Right cardiac atrium (tissue), 5 donors: ENCODE measurements around the gene IER5L. TPM values are rescaled to one million over a fixed set of nuclear protein-coding genes. Genes with fewer than 3 reads are reported as not detected.
"Not testable (repeated sequence)": the region's sequence is repeated elsewhere in the genome, so short reads cannot be mapped to it uniquely, and the experiment has no call there.

Source experiments
- ATAC-seq, 2 donors: fragments of 200-7000 bp; cut with Tn5 transposase; one replicate each; pipeline versions ENCODE4 v1.8.0 to v1.9.1; 2020; ENCODE audit warnings: moderate library complexity in 2 of 2, mild to moderate bottlenecking in 1 of 2
- DNase-seq, 3 donors: peaks; one replicate each; pipeline ENCODE4 v3.0.0-alpha.2; 2020
- H3K27ac ChIP-seq: one replicate; pipeline ENCODE4 v1.5.1; 2013; ENCODE audit warnings: mild to moderate bottlenecking, low read length, control low read depth, moderate library complexity
- H3K27me3 ChIP-seq: one replicate; pipeline ENCODE4 v1.6.1; 2013; ENCODE audit not compliant: control insufficient read depth, insufficient read depth
- H3K4me1 ChIP-seq: one replicate; pipeline ENCODE4 v1.6.1; 2013; ENCODE audit warnings: low read length; ENCODE audit not compliant: control insufficient read depth, insufficient read depth
- H3K4me3 ChIP-seq: one replicate; pipeline ENCODE4 v1.5.1; 2013; ENCODE audit warnings: low read length, control low read depth
- H3K9me3 ChIP-seq: one replicate; pipeline ENCODE4 v1.6.1; 2013; ENCODE audit warnings: low read length; ENCODE audit not compliant: control insufficient read depth
- whole genome bisulfite sequencing: extraction: QIAGEN DNeasy Blood & Tissue Kit; methylation state at CpG from one replicate; pipeline ENCODE4 v1.1.7; 2013; 5-methylcytosine and 5-hydroxymethylcytosine counted together
- intact Hi-C, 4 donors: fragments of 100-400 bp; cut with DNase I; formaldehyde crosslinking; loops; one replicate each; pipeline versions ENCODE4 v1.11.0 to v1.14.0; 2022 to 2023
- polyA plus RNA-seq: library from polyadenylated mRNA; stranded (reverse); fragments of 200-250 nt; gene quantifications from one replicate; pipeline ENCODE4 v1.2.3, GENCODE V29; 2013
- total RNA-seq, 4 donors: library from RNA; stranded (reverse); fragmentation: NEBNext Ultra II Directional; extraction: Animal tissue kit (Norgen Biotek cat#: 25700); gene quantifications; one replicate each; pipeline ENCODE4 v1.2.1, GENCODE V29; 2021
- donor health status: healthy with polysubstance abuse.
- donor health status: DM: no; HTN: yes; CAD: no.
- donor health status: DM: no; HTN: no; CAD: no.
- donor health status: DM: no; HTN: yes; CAD: no; lungs with severe emphysema.
- donor health status: DM: yes; HTN: yes; CAD: no.

The IER5L gene
- total and polyA plus RNA-seq, 5 donors, result 6.7 to 10.4 (median 8.7) TPM

DNA sequence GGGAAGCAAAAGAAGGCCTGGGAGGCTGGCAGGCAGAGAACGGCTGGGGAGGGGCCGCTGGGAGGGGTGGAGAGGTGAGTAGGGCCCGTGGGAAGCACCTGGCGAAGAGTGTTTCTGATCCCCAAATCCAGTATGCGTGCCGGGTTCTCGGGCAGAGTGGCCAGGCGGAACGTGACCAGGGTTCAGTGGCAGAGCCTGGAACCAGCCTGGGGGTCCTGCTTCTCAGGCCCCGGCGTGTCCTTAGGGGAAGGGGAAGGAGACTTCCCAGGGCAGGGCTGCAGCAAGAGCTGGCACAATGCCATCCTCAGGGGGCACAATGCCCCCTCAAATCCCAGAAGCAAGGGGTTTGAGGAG is 25.5 kb upstream of the IER5L start:
- Histone ChIP-seq H3K4me1 (no peaks in the 10 kb centered on the region), H3K9me3 (no peaks in the 10 kb centered on the region), H3K27ac (no peak overlapping the region), H3K27me3 (no peaks in the 10 kb centered on the region), H3K4me3 (peak overlapping the region; percentile 62)
- ATAC-seq (no peak), DNase-seq (peak in 2 of 3 donors; percentile 64 to 65)
- 72% methylated on average over 11 of the region's 11 CpGs for WGBS
- intact Hi-C loops, result loop anchor here in 1 of 4 donors (10.0 kb wide), 1 partner anchor 51 kb away; no protein-coding TSS in a partner anchor

DNA sequence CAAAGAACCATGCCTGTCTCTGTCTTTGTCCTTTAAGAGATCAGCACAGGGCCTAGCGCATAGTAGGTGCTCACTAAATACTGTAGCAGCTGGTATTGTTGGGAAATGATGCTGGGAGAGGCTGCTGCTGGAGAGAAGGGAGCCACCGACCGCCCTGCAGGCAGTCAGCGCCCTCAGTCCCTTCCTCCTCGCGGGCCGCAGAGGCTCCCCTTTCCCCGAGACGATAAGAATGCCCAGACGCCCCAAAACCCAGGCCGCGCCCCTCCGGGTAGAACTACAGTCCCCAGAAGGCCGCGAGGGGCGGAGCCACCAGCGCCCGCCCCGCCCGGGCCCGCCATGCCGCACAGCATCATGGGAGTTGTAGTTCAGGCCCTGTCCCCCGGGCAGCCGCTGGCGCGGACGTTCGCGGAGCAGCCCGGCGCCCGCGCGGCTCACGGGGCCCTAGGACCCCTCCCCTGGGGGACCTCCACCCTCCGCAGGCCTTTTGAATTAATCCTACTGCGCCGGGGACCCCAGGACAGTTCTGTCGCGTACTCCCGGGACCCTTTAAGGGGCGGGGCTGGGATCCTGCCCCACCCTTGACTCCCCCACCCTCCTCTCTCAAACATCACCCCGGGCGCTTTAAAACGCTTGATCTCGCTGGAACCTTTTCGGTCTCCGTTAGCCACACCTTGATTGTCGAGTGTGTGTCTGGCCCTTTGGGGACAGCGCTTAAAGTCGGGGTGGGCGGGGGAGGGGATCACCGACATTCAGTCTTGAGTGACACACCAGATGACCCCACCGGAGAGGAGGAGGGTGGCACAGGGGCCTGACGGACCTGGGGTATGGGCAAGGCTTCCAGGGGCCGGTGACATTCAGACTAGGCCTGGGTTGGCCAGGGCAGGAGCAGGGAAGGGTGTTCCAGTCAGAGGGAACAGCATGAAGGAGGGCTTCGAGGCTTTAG is 24.8 kb upstream of the IER5L start:
- 6% methylated on average over 57 of the region's 57 CpGs for WGBS
- ATAC-seq, result peak; percentile 94 to 95
- Histone ChIP-seq H3K4me3 (peak overlapping the region; percentile 62), H3K4me1 (peaks cover 2% of the 10 kb centered on the region), H3K27ac (peak overlapping the region; percentile 84), H3K9me3 (no peaks in the 10 kb centered on the region), H3K27me3 (no peaks in the 10 kb centered on the region)
- intact Hi-C loops, result loop anchor here in 1 of 4 donors (10.0 kb wide), 1 partner anchor 52 kb away; no protein-coding TSS in a partner anchor
- DNase-seq, result peak; percentile 90 to 95 (median 95)

DNA sequence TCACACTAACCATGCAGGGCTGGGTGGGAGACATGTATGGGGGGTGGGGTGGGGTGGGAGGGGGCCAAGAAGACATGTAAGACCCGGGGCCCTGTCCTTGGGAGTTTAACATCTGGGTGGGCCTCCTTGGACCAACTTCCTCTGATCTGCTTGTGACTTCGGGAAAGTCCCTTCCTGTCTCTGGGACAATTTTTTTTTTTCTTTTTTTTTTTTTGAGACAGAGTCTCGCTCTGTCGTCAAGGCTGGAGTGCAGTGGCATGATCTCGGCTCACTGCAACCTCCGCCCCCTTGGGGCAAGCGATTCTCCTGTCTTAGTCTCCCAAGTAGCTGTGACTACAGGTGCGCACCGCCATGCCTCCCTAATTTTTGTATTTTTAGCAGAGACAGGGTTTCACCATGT is 23.8 kb upstream of the IER5L start:
- DNase-seq (peak in 1 of 3 donors; percentile 28), ATAC-seq (no peak)
- 63% methylated on average over 9 of the region's 9 CpGs for WGBS
- no peak overlapping the region for H3K27ac ChIP-seq
- H3K4me1 ChIP-seq, result peaks cover 2% of the 10 kb centered on the region
- H3K9me3 ChIP-seq, result no peaks in the 10 kb centered on the region
- no peaks in the 10 kb centered on the region for H3K27me3 ChIP-seq
- intact Hi-C loops, result loop anchor here in 1 of 4 donors (10.0 kb wide), 1 partner anchor 53 kb away; no protein-coding TSS in a partner anchor
- no peak overlapping the region for H3K4me3 ChIP-seq

DNA sequence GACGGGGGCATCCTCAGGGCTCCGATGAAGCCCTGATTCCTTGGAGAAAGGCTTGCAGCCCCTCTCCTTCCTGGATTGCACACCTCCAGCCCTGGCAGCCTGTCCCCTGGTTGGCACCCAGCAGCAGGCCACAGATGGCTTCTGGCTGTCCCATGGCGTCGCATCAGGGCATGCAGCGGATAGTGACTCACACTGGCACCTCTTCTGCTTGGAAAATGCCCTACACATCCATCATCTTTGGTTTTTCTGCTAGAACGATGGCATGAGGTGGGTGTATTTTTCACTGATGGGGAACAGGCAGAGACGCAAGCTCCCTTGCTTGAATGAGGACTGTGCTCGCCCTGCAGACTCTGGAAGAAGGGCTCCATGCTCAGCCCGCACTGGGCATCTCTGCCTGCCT is 23.2 kb upstream of the IER5L start:
- H3K9me3 ChIP-seq, result no peaks in the 10 kb centered on the region
- no peak overlapping the region for H3K4me3 ChIP-seq
- no peak overlapping the region for H3K27ac ChIP-seq
- H3K4me1 ChIP-seq, result peaks cover 2% of the 10 kb centered on the region
- ATAC-seq, result no peak
- intact Hi-C loops, result loop anchor here in 1 of 4 donors (10.0 kb wide), 1 partner anchor 54 kb away; no protein-coding TSS in a partner anchor
- 73% methylated on average over 9 of the region's 9 CpGs for WGBS
- H3K27me3 ChIP-seq, result no peaks in the 10 kb centered on the region
- peak in 1 of 3 donors; percentile 40 for DNase-seq

DNA sequence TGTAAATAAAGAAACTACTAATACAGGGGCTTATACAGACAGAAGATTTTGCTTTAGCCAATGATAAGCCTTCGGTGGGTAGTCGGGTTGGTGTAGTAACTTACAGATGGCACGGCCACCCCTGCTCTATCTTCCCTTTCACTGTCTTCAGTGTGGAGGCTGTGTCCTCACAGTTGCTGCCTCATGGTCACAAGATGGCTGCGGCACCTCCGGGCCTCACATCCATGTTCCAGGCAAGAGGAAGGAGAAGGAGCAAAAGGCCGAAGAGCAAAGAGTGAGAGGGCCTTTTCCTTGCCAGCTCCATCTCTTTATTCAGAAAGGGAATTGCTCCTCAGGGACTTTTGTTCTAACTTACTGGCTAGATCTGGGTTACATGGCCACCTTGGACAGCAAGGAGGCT is 22.2 kb upstream of the IER5L start:
- intact Hi-C loops, result loop anchor here in 1 of 4 donors (10.0 kb wide), 1 partner anchor 55 kb away; no protein-coding TSS in a partner anchor
- 92% methylated on average over 6 of the region's 6 CpGs for WGBS
- H3K27me3 ChIP-seq, result no peaks in the 10 kb centered on the region
- H3K27ac ChIP-seq, result no peak overlapping the region
- no peak overlapping the region for H3K4me3 ChIP-seq
- no peaks in the 10 kb centered on the region for H3K9me3 ChIP-seq
- no peak for ATAC-seq
- DNase-seq, result peak in 1 of 3 donors; percentile 21
- H3K4me1 ChIP-seq, result peaks cover 2% of the 10 kb centered on the region

DNA sequence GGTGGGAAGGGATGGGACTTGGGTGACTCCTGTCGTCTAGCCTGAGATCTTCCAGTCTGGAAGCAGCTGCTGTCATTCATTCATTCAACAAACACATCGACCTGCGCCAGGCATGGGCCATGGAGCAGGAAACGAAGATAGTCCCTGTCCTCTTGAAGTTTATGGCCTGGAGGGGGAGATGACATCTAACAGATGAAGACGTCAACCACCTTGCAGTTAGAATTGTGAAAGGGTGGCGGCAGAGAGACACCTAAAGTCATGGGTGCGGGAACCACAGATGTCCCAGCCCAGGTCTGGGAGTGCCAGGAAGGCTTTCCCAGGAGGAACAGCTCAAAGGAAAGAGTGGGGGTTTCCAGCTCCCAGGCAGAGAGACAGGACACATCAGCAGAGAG is 21.0 kb upstream of the IER5L start:
- WGBS, result 72% methylated on average over 7 of the region's 7 CpGs
- intact Hi-C loops, result loop anchor here in 1 of 4 donors (10.0 kb wide), 1 partner anchor 56 kb away; no protein-coding TSS in a partner anchor

DNA sequence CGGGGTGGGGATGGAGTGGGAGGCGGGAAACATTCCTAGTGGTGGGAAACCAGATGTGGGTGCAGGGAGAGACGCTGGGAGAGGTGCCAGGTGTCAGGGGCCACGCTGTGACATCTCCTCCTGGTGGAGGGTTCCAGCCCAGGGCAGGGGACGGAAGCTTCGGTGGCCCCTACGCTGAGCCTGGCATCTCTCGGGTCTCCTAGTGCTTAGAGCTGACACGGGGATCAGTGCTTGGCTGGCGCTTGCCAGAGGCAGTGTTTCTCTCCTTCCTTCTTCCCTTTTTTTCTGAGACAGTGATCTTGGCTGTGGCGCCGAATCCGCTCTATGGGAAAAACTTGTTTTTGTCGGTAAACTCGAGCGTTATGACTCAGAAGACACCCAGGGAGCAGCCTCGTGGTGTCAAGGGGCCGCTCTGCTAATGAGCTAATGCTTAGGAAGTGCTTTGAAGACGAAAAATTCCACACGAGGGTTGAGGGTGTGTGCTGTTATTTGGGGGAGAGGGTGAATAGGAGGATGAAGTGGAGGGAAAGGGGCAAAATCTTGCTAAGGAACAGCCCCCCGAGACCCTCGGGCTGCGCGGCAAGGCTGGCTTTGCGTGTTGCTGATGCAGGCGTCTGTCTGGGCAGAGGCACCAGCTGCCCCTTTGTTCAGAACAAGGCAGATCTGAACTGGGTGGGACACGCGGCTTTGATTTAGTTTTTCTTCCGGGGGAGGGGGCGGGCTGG is 20.4 kb upstream of the IER5L start:
- intact Hi-C loops, result loop anchor here in 1 of 4 donors (10.0 kb wide), 1 partner anchor 56 kb away; no protein-coding TSS in a partner anchor
- 33% methylated on average over 30 of the region's 30 CpGs for WGBS

More for the DNA sequence above, 21.0 kb upstream of the IER5L start:
- Histone ChIP-seq H3K27me3 (no peaks in the 10 kb centered on the region), H3K9me3 (no peaks in the 10 kb centered on the region), H3K4me1 (peaks cover 2% of the 10 kb centered on the region), H3K4me3 (no peak overlapping the region), H3K27ac (no peak overlapping the region)
- ATAC-seq (no peak), DNase-seq (peak in 1 of 3 donors; percentile 17)

DNA sequence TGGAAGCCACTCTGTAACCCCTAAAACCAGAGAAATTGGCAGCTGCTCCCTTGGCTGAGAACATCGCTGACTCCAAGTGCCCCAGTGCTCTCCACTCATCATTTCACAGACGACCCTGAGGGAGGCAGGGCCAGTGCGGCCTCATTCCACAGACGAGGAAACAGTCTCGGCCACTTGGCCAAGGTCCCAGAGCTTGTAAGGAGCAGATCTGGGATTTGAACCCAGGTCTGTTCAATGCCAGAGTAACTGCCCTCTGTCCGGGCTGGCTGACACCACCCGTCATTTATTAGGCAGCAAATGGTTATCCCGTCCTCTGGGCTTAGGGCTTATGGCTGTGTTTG is 19.9 kb upstream of the IER5L start:
- Histone ChIP-seq H3K27ac (peak overlapping the region; percentile 87), H3K27me3 (no peaks in the 10 kb centered on the region), H3K4me1 (peaks cover 2% of the 10 kb centered on the region), H3K4me3 (no peak overlapping the region), H3K9me3 (no peaks in the 10 kb centered on the region)
- WGBS, result 31% methylated on average over 8 of the region's 8 CpGs
- intact Hi-C loops, result loop anchor here in 1 of 4 donors (10.0 kb wide), 1 partner anchor 57 kb away; no protein-coding TSS in a partner anchor
- ATAC-seq (peak in 1 of 2 donors; percentile 2), DNase-seq (peak; percentile 50 to 81 (median 78))

More for the DNA sequence above, 20.4 kb upstream of the IER5L start:
- no peak overlapping the region for H3K4me3 ChIP-seq
- DNase-seq (peak; percentile 76 to 84 (median 83)), ATAC-seq (peak; percentile 40 to 58)
- peaks cover 2% of the 10 kb centered on the region for H3K4me1 ChIP-seq
- no peaks in the 10 kb centered on the region for H3K27me3 ChIP-seq
- peak overlapping the region; percentile 87 for H3K27ac ChIP-seq
- H3K9me3 ChIP-seq, result no peaks in the 10 kb centered on the region

DNA sequence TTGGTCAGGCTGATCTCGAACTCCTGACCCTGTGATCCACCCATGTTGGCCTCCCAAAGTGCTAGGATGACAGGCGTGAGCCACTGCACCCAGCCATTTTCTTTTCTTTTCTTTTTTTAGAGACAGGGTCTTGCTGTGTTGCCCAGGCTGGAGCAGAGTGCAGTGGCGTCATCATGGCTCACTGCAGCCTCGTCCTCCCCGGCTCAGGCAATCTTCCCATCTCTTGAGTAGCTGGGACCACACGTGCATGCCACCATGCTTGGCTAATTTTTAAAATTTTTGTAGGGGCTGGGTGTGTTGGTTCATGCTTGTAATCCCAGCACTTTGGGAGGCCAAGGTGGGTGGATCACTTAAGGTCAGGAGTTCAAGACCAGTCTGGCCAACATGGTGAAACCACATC is 19.0 kb upstream of the IER5L start:
- peak in 1 of 3 donors; percentile 10 for DNase-seq
- H3K27me3 ChIP-seq, H3K4me3 ChIP-seq, ATAC-seq, H3K27ac ChIP-seq, H3K9me3 ChIP-seq, H3K4me1 ChIP-seq: not testable (repeated sequence)
- intact Hi-C loops, result loop anchor here in 1 of 4 donors (10.0 kb wide), 1 partner anchor 58 kb away; no protein-coding TSS in a partner anchor
- WGBS, result 92% methylated on average over 6 of the region's 6 CpGs

DNA sequence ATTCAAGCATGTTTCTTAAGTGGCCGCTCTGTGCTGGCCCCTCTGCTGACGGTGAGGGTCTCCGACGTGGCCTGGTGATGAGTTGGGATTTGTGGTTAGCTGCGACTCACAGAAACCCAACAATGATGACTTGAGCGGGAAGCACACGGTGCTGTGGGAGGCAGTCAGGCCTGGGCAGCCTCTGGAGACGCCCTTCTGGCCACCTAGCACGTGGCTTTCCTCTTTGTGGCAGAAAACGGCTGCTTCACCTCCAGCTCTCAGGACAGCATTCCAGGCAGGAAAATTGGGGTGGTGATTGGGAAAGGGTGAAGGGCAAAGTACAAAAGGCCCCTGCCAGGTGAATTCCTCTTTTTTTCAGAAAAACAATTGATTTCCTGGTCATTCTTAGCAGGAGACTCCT is 17.5 kb upstream of the IER5L start:
- ATAC-seq, result no peak
- intact Hi-C loops, result loop anchor here in 1 of 4 donors (10.0 kb wide), 1 partner anchor 59 kb away; no protein-coding TSS in a partner anchor
- 91% methylated on average over 10 of the region's 10 CpGs for WGBS

More for the DNA sequence above, 17.5 kb upstream of the IER5L start:
- no peak overlapping the region for H3K4me3 ChIP-seq
- DNase-seq, result peak in 1 of 3 donors; percentile 27
- H3K27me3 ChIP-seq, result no peaks in the 10 kb centered on the region
- no peak overlapping the region for H3K27ac ChIP-seq
- H3K9me3 ChIP-seq, result no peaks in the 10 kb centered on the region
- peaks cover 2% of the 10 kb centered on the region for H3K4me1 ChIP-seq
